CD4-positive, alpha-beta T cell treated with Interleukin-2 at 100 ng/mL for 4 hours (primary cell): Measurements from ENCODE around the gene ADGRG2.
"Not testable (repeated sequence)": the region's sequence is repeated elsewhere in the genome, so short reads cannot be mapped to it uniquely, and the experiment has no call there.

Experiments
- DNase-seq: peaks from one replicate; pipeline ENCODE4 v3.0.0-alpha.2; 2020; ENCODE audit warnings: low spot score

The ADGRG2 gene

GRCh38 chrX:18997916-18998315 is 124.4 kb downstream of the ADGRG2 start:
- DNase-seq = no peak

GRCh38 chrX:18996536-18996935 is 125.7 kb downstream of the ADGRG2 start:
- DNase-seq = no peak

DNA sequence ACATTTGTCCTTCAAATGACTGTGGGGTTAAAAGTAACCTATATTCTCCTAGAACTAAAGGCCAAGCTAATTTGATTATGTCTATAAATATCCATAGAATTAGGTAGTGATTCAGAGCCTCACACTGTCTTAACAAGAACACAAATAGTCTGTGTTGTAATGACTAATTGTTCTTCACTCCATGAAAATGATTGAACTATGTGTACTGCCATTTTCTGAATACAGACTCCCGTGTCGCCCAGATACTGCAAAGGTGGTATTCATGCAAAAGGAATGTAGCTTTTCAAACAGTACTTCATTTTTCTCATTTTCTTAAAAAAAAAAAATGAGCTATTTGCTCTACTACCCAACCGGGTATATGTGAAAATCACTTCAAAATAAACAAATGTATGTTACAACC is 127.0 kb downstream of the ADGRG2 start:
- DNase-seq = no peak

DNA sequence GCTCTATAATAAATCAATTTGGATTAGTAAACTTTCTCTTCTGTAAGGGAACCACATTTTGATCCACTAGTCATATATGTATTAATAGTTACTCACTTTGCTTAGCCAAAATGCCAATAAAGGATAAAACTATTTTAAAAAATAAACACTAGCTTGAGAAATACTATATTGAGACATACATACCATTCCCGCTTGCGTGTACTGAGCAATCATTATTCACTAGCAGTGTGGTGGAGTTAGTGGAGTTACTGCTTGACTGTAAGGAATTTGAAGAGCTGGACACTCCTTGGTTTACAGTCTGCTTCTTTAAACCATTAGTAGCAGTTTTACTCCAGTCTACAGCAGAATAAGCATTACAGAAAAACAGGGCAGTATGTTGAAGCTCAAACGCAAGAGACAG is 127.6 kb downstream of the ADGRG2 start:
- DNase-seq = no peak

DNA sequence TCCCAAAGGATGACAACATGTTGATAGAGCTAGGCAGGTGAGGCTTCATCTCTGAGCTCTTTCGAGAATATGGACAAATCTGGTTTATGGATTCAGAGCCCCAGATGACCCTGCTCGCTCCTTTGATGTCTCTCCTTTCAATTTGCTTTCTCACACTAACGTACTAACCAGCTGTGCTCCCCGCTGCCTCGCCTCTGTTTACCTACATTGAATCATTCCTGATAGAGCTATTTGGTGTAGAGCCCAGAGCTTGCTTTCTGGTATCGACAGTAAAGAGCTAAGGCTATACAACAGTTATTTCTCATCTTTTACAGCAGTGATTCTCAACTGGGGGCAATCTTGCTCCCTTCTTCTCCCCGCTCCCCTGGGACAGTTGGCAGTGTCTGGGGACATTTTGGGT is 129.4 kb downstream of the ADGRG2 start:
- no peak for DNase-seq

DNA sequence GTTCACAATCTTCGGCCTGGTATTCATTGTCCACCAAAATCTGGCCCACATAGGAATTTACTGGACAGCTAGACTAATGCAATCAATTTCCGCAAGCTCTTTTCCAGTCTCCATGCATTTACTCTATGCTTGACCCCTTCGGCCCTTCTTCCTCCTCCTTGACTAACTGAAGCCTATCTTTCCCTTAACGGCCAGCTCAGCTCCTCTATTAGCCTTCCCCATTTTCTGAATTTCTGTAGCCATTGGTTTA is 137.2 kb downstream of the ADGRG2 start:
- no peak for DNase-seq

- DNase-seq = peak; percentile 86
Observed at GRCh38 chrX:18984381-18985185, 137.7 kb downstream of the ADGRG2 start.

GRCh38 chrX:18983666-18984380 is 138.4 kb downstream of the ADGRG2 start, which contains the start of gene PHKA2:
PHKA2 (minus strand) TSS chrX:18984114; CDS start chrX:18983932, 182 bp downstream.
- DNase-seq = peak; percentile 1

- no peak for DNase-seq
Observed at GRCh38 chrX:18981124-18981807, 141.0 kb downstream of the ADGRG2 start.

DNA sequence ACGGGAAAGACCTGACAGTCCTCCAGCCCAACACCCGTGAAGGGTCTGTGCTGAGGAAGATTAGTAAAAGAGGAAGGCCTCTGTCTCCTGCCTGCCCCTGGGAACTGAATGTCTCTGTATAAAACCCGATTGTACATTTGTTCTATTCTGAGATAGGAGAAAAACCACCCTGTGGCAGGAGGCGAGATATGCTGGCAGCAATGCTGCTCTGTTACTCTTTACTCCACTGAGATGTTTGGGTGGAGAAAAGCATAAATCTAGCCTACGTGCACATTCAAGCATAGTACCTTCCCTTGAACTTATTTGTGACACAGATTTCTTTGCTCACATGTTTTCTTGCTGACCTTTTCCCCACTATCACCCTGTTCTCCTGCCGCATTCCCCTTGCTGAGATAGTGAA is 142.0 kb downstream of the ADGRG2 start:
- DNase-seq = not testable (repeated sequence)

DNA sequence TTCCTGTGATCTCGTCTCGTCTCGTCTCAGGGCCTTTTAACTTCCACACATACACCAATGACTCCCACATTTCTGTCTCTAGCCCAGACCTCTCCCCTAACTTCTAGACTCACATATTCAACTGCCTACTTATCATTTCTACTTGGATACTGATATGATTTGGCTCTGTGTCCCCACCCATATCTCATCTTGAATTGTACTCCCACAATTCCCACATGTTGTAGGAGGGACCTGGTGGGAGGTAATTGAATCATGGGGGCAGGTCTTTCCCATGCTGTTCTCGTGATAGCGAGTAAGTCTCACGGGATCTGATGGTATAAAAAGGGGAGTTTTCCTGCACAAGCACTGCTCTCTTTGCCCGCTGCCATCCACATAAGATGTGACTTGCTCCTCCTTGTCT is 147.3 kb downstream of the ADGRG2 start:
- no peak for DNase-seq

- no peak for DNase-seq
Observed at GRCh38 chrX:18973527-18974192, 148.6 kb downstream of the ADGRG2 start.

GRCh38 chrX:18971506-18971905 is 150.8 kb downstream of the ADGRG2 start:
- DNase-seq = no peak

GRCh38 chrX:18970465-18970864 is 151.8 kb downstream of the ADGRG2 start:
- no peak for DNase-seq

DNA sequence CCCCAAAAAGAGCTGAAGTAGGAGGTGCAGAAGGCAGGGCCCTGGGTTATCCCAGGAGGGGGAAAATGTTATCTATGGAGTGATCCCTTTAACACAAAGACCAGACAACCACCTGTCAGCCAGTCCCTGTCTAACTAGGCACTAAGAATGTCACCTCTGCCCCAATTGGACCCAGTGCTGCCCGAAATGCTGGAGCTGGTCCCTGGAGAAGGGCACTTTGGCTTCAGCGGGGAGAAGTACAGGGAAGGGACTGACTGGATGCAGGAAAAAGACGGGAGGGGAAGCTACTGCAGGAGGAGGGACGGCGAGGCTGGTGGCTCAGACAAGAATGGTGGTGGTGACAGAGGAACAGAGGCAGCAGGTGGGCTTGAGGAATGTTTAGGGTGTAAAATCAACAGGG is 155.6 kb downstream of the ADGRG2 start:
- no peak for DNase-seq

GRCh38 chrX:18964901-18965300 is 157.4 kb downstream of the ADGRG2 start:
- no peak for DNase-seq

DNA sequence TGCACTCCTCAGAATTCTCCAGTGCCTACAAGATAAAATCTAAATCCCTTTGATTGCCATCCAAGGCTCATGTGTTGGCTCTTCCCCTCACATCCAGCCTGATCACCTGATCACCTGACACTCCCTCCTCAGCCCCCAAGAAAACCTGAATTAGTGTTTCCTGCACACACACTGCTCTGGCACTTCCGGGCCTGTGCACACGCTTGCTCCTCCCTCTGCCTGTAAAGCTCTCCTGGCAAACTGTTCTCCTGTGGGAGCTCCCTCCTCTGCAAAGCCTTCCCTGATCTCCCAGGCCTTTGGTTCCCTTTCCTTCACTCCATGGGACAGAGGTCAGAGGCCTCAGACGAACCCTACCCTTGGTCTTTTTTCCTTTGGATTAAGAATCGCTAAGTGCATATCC is 158.2 kb downstream of the ADGRG2 start:
- no peak for DNase-seq

- no peak for DNase-seq
Observed at GRCh38 chrX:18962329-18962728, 159.9 kb downstream of the ADGRG2 start.

DNA sequence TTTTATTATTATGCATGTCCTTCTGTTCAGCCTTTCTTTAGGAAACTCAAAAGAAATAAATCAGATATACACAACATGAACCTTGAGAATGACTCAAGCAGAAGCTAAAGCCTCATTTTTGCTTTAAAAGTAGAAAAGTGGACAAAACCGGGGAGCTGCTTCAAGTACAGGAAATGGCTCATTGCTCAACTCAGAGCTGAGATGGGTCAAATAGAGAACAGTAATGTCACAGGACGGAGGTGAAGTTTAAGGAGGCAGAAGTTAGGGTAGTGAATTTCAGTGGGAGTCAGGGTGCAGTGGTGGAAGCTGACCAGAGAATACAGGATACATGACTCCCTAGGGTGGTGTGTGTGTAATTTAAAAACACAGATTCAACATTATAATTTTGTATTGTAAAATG is 160.6 kb downstream of the ADGRG2 start:
- no peak for DNase-seq

DNA sequence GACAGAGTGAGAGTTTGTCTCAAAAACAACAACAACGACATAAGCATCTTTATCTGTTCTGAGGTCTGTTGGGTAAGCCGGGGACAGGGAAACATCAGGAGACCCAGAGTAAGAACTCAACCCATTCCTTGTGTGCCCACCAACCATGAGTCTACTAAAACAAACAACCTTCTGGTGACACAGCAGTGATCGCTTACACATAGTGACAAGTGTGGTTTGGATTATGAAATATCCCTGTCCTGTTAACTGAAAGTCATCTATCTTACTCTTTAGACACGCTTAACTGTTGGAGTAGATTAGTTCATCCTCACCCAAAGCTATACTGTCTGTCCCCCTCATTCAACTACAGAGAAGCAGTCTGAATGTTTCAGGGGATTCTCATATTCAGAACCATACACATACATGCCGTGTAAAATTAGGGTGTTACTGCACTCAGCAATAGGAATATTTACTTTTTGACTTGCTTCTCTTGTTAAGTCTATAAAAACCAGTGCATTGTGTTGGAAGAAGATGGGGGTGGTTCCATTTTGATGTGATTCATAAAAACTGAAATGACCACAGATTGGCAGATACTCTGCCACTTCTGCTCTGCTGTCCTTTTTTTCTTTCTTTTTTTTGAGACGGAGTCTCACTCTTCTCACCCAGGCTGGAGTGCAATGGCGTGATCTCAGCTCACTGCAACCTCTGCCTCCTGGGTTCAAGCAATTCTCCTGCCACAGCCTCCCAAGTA is 165.8 kb downstream of the ADGRG2 start:
- DNase-seq = no peak

GRCh38 chrX:18955676-18956075 is 166.6 kb downstream of the ADGRG2 start:
- DNase-seq = no peak

GRCh38 chrX:18951032-18951431 is 171.2 kb downstream of the ADGRG2 start:
- DNase-seq = no peak
